Esophagus squamous epithelium (tissue), 5 donors: ENCODE results near the gene SLC47A2. TPM values are rescaled to one million over a fixed set of nuclear protein-coding genes. Genes with fewer than 3 reads are reported as not detected.

Experiments
- DNase-seq: peaks from one replicate; lab custom pipeline; 2025; lab: John Stamatoyannopoulos, UW
- H3K27ac ChIP-seq, 4 donors: fragments of 200-600 bp; sonication (generic); one replicate each; pipeline ENCODE4 v1.5.1; 2016 to 2019; ENCODE audit warnings: mild to moderate bottlenecking in 1 of 4
- H3K27me3 ChIP-seq, 4 donors: fragments of 200-600 bp; sonication (generic); 1 replicate in 3 of 4; 2 replicates in 1 of 4; pipeline versions ENCODE4 v1.5.1 to v1.6.0; 2017 to 2021; ENCODE audit warnings: antibody characterized with exemption in 1 of 4
- H3K36me3 ChIP-seq, 3 donors: fragments of 200-600 bp; sonication (generic); one replicate each; pipeline ENCODE4 v1.5.1; 2016 to 2019
- H3K4me1 ChIP-seq, 3 donors: fragments of 200-600 bp; sonication (generic); one replicate each; pipeline ENCODE4 v1.5.1; 2017 to 2019
- H3K4me3 ChIP-seq, 4 donors: fragments of 200-600 bp; sonication (generic); 1 replicate in 3 of 4; 2 replicates in 1 of 4; pipeline ENCODE4 v1.5.1; 2016 to 2019; ENCODE audit warnings: mild to moderate bottlenecking in 2 of 4, moderate library complexity in 1 of 4
- H3K9me3 ChIP-seq, 3 donors: fragments of 200-600 bp; sonication (generic); one replicate each; pipeline ENCODE4 v1.5.1; 2016 to 2019
- POLR2A ChIP-seq, 4 donors: fragments of 450-650 bp; IDR thresholded peaks; one replicate each; pipeline ENCODE4 v1.6.1; 2017; ENCODE audit warnings: antibody characterized with exemption in 4 of 4, mild to moderate bottlenecking in 4 of 4, moderate library complexity in 3 of 4
- WGBS, 2 donors: methylation state at CpG; one replicate each; pipeline ENCODE4 v1.1.5; 2018; 5-methylcytosine and 5-hydroxymethylcytosine counted together
- intact Hi-C: fragments of 100-400 bp; cut with DNase I; formaldehyde crosslinking; loops from one replicate; pipeline ENCODE4 v1.15.0; 2022
- total RNA-seq, 4 donors: library from RNA; depleted of rRNA; stranded (reverse); fragments of >200 nt; gene quantifications; one replicate each; pipeline ENCODE4 v1.1.0, GENCODE V29; 2016
- TF ChIP-seq, protein P1 (sequence below), 6 experiments: fragments of 450-650 bp in 4 of 6; fragments of 200-600 bp in 2 of 6; sonication (generic) in 2 of 6; IDR thresholded peaks; one replicate each; pipeline ENCODE4 v1.5.1; 2016 to 2019; ENCODE audit warnings: antibody characterized with exemption in 6 of 6, mild to moderate bottlenecking in 4 of 6, moderate library complexity in 4 of 6
- donor health status: DM: yes; HTN: yes; CAD: no.

The SLC47A2 gene
- total RNA-seq, 4 donors from 2014 or later, result 0.56 to 2.2 (median 0.76) TPM; not detected in 1

DNA sequence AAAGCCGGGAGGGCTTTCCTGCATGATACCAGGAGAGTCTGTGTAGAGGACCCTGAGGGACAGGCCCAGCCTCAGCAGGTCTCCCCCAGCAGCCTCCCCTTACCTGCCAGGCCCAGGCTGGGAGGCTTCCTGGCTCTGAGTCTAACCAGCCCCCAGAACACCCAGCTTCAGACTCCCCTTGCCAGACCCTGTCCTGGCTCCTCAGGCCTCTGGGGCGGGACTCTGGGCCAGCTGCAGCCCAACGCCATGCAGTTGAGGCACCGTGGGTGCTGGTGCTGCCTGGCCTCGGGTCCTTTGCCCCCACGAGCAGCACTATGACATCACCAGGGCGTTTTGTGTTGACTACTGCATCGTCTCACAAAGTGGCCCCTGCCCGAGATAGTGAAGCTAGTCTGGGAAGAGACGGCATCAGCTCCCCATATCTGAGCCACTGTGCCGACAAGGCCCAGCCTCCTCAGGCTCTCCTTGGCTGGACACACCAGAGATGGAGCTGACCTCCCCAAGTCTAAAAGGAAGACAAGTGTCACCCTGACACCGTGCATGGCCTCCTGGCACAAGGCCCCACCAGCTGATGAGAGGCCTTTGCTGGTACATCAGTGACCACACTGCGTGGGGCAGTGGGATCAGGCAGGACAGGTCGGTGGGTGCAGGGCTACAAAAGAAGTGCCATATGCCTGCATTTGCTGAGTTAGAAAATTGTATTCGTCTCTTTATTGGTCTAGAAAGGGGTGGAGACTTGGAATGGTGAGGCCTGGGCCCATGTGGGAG, 21.1 kb upstream of the SLC47A2 start:
- H3K36me3 ChIP-seq, result peaks cover 0 to 56% (median 0%) of the 10 kb centered on the region in 3 donors
- no peak for DNase-seq
- no peaks in the 10 kb centered on the region for H3K9me3 ChIP-seq
- TF ChIP-seq, protein P1, sequence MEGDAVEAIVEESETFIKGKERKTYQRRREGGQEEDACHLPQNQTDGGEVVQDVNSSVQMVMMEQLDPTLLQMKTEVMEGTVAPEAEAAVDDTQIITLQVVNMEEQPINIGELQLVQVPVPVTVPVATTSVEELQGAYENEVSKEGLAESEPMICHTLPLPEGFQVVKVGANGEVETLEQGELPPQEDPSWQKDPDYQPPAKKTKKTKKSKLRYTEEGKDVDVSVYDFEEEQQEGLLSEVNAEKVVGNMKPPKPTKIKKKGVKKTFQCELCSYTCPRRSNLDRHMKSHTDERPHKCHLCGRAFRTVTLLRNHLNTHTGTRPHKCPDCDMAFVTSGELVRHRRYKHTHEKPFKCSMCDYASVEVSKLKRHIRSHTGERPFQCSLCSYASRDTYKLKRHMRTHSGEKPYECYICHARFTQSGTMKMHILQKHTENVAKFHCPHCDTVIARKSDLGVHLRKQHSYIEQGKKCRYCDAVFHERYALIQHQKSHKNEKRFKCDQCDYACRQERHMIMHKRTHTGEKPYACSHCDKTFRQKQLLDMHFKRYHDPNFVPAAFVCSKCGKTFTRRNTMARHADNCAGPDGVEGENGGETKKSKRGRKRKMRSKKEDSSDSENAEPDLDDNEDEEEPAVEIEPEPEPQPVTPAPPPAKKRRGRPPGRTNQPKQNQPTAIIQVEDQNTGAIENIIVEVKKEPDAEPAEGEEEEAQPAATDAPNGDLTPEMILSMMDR (IDR thresholded peaks at IDR 0.05), result no peak
- TF ChIP-seq POLR2A (IDR thresholded peaks at IDR 0.05), result no peak
- H3K27me3 ChIP-seq, result no peaks in the 10 kb centered on the region
- intact Hi-C loops, result no loop called here
- no peak overlapping the region for H3K4me3 ChIP-seq
- peaks cover 0 to 9% (median 0%) of the 10 kb centered on the region in 3 donors for H3K4me1 ChIP-seq
- no peak overlapping the region for H3K27ac ChIP-seq
- 70 to 80% methylated on average over 6 of the region's 15 CpGs for WGBS, 2 donors

DNA sequence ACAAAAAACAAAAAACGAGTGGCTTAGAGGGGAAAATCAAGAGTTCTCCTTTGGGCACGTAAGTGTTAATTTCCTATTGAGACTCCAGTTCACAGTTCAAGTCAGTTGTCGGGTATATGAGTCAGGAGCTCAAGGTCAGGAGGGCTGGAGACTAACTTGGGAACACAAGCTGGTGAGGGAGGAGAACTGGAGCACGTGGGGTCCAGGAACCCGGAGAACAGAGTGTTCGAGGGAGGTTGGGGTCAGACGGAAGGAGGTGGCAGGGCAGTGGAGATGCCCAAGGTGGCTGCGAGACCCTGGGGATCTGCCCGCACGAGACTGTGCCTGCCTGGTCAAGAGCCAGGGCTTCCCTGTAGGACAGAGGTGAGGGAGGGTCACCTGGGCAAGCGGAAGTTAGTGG, 19.7 kb upstream of the SLC47A2 start:
- H3K27ac ChIP-seq, result no peak overlapping the region
- no peaks in the 10 kb centered on the region for H3K27me3 ChIP-seq
- H3K36me3 ChIP-seq, result peaks cover 0 to 42% (median 0%) of the 10 kb centered on the region in 3 donors
- H3K4me1 ChIP-seq, result peaks cover 0 to 3% (median 0%) of the 10 kb centered on the region in 3 donors
- no peaks in the 10 kb centered on the region for H3K9me3 ChIP-seq
- TF ChIP-seq POLR2A (IDR thresholded peaks at IDR 0.05), result no peak
- TF ChIP-seq, protein P1 (IDR thresholded peaks at IDR 0.05), result no peak
- intact Hi-C loops, result no loop called here
- no peak overlapping the region for H3K4me3 ChIP-seq
- 56 to 58% methylated on average over 8 to 10 of the region's 11 CpGs for whole genome bisulfite sequencing, 2 donors
- DNase-seq, result no peak

DNA sequence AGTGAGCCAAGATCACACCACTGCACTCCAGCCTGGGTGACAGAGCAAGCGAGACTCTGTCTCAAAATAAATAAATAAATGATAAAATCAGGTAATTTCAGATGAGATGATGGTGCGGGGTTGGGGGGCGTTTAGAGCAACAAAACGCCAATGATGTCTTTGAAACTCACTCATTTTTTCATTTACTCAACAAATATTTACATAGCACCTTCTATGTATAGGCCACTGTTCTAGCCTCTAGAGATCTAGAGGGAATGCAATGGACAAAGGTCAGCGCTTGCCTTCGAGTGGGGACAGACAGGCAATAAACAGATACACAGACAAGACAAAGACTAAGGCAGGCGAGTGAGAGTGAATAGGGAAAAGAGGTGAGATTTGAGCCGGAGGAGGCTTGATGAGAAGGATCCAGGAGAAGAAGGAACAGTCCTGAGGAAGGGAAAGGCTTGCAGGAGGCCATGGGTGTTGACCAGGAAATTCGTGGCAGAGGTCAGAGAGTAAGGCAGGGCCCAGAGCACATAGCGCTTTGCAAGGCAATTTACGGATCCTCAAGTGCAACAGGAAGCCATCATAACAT, 17.7 kb upstream of the SLC47A2 start:
- no peak for DNase-seq
- H3K27me3 ChIP-seq, result no peaks in the 10 kb centered on the region
- no peaks in the 10 kb centered on the region for H3K9me3 ChIP-seq
- no peak overlapping the region for H3K4me3 ChIP-seq
- 74 to 82% methylated on average over 11 of the region's 11 CpGs for WGBS, 2 donors
- no peak overlapping the region for H3K27ac ChIP-seq
- H3K36me3 ChIP-seq, result peaks cover 0 to 22% (median 0%) of the 10 kb centered on the region in 3 donors
- TF ChIP-seq, protein P1 (IDR thresholded peaks at IDR 0.05), result no peak
- TF ChIP-seq POLR2A (IDR thresholded peaks at IDR 0.05), result no peak
- H3K4me1 ChIP-seq, result peaks cover 1 to 19% (median 6%) of the 10 kb centered on the region in 3 donors
- intact Hi-C loops, result no loop called here

DNA sequence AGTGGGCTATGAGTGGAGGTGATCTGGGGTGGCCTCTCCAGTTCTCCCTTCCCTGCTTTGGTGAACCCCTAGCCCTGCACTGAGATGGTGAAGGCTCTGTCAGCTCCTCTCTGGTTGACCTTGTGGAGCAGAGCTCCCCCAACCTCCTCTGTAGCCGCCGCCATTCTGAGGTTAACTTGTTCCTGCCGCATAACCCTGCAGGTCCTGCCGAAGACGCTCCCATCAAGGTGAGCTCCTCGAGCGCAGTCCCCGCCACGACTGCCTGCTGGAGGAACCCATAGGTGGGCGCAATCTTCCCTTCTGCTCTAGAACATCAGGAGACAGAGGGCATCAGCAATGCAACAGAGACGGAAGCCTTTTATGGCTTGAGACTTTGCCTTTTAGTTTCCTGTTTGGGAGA, 15.2 kb upstream of the SLC47A2 start:
- DNase-seq, result no peak

More for the DNA sequence above, 15.2 kb upstream of the SLC47A2 start:
- no peaks in the 10 kb centered on the region for H3K27me3 ChIP-seq
- H3K27ac ChIP-seq, result no peak overlapping the region
- H3K4me3 ChIP-seq, result no peak overlapping the region
- H3K36me3 ChIP-seq, result no peaks in the 10 kb centered on the region
- TF ChIP-seq, protein P1 (IDR thresholded peaks at IDR 0.05), result no peak
- no peak for TF ChIP-seq POLR2A (IDR thresholded peaks at IDR 0.05)
- peaks cover 25 to 44% (median 30%) of the 10 kb centered on the region in 3 donors for H3K4me1 ChIP-seq
- WGBS, 2 donors, result 92 to 95% methylated on average over 11 of the region's 11 CpGs
- intact Hi-C loops, result no loop called here
- H3K9me3 ChIP-seq, result no peaks in the 10 kb centered on the region
